ENCODE results near the gene FNDC3B.

The FNDC3B gene

GRCh38 chr3:172119266-172119969, 80.0 kb downstream of the FNDC3B start:
- no peak overlapping the region for H3K27ac ChIP-seq
- TF ChIP-seq, protein P1, sequence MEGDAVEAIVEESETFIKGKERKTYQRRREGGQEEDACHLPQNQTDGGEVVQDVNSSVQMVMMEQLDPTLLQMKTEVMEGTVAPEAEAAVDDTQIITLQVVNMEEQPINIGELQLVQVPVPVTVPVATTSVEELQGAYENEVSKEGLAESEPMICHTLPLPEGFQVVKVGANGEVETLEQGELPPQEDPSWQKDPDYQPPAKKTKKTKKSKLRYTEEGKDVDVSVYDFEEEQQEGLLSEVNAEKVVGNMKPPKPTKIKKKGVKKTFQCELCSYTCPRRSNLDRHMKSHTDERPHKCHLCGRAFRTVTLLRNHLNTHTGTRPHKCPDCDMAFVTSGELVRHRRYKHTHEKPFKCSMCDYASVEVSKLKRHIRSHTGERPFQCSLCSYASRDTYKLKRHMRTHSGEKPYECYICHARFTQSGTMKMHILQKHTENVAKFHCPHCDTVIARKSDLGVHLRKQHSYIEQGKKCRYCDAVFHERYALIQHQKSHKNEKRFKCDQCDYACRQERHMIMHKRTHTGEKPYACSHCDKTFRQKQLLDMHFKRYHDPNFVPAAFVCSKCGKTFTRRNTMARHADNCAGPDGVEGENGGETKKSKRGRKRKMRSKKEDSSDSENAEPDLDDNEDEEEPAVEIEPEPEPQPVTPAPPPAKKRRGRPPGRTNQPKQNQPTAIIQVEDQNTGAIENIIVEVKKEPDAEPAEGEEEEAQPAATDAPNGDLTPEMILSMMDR (IDR thresholded peaks at IDR 0.05), result no peak
- no peak for TF ChIP-seq ZFX (IDR thresholded peaks at IDR 0.05; ENCODE audit: borderline replicate concordance)

GRCh38 chr3:172120912-172121311, 81.5 kb downstream of the FNDC3B start:
- no peak overlapping the region for H3K27ac ChIP-seq
- TF ChIP-seq, protein P1 (IDR thresholded peaks at IDR 0.05), result no peak
- no peak for TF ChIP-seq ZFX (IDR thresholded peaks at IDR 0.05; ENCODE audit: borderline replicate concordance)

DNA sequence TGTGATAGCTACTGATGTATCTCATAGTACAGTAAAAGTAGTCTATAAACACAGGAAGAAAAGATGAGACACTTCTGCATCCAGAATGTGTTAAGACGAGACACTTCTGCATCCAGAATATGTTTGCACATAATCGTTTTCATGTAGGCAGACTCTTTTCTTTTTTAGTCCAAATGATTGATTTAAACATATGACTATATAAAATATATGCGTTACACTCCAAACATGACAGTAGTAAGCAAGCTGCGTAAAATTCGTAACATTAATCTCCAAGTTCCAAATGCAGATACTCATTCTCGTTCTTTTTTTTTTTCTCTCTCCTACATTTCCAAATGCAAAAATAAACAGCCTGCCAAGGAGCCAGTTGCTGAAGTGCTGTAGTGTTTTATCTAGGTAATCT, 82.6 kb downstream of the FNDC3B start:
- TF ChIP-seq, protein P1 (IDR thresholded peaks at IDR 0.05), result no peak
- no peak for TF ChIP-seq ZFX (IDR thresholded peaks at IDR 0.05; ENCODE audit: borderline replicate concordance)
- H3K27ac ChIP-seq, result no peak overlapping the region

DNA sequence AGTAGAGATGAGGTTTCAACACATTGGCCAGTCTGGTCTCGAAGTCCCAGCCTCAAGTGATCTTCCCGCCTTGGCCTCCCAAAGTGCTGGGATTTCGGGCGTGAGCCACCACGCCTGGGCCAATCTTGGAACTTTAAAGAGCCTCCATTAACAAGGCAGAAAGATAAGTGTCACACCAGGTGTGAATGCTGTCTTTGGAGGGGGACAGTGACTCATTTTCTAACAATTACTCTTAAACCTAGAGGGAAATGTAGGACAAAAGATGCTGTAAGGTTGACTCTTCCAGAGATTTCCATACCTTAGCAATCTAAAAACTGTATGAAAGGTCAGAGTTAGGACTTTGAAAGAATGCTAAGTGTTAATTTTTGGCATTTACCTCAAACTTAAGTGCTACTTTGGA, 84.9 kb downstream of the FNDC3B start:
- TF ChIP-seq, protein P1 (IDR thresholded peaks at IDR 0.05), result no peak
- no peak for TF ChIP-seq ZFX (IDR thresholded peaks at IDR 0.05; ENCODE audit: borderline replicate concordance)
- no peak overlapping the region for H3K27ac ChIP-seq

DNA sequence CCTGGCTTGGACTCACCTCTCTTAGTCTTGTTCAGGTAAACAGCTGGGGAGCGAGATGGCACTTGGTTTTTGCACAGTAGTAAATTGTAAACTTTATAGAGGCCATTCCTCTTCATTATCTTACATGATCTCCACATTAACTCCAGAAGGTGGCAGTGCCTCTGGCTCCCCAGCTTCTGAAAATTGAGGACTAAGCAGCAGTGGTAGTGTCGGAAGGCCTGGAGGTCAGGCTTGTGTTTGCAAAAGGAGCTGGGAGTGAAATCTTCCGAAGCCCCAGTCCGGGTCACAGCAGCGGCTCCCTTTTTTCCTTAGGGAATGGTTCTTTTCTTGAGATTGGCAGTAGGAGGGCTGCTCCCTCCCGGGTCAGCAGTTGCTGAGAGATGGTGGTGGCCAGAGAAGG, 85.7 kb downstream of the FNDC3B start:
- no peak for TF ChIP-seq ZFX (IDR thresholded peaks at IDR 0.05; ENCODE audit: borderline replicate concordance)
- TF ChIP-seq, protein P1 (IDR thresholded peaks at IDR 0.05), result no peak
- H3K27ac ChIP-seq, result no peak overlapping the region

- no peak overlapping the region for H3K27ac ChIP-seq
- TF ChIP-seq, protein P1 (IDR thresholded peaks at IDR 0.05), result no peak
- no peak for TF ChIP-seq ZFX (IDR thresholded peaks at IDR 0.05; ENCODE audit: borderline replicate concordance)
Measured at GRCh38 chr3:172125963-172126457, 86.6 kb downstream of the FNDC3B start.

- H3K27ac ChIP-seq, result no peak overlapping the region
- no peak for TF ChIP-seq ZFX (IDR thresholded peaks at IDR 0.05; ENCODE audit: borderline replicate concordance)
- TF ChIP-seq, protein P1 (IDR thresholded peaks at IDR 0.05), result no peak
Measured at GRCh38 chr3:172126741-172127140, 87.4 kb downstream of the FNDC3B start.
